Stimulated activated CD4-positive, alpha-beta T cell treated with anti-CD3 and anti-CD28 coated beads, Interleukin-2, amount 100 ng/mL, for 4 hours (primary cell): ENCODE measurements around the gene PSENEN.
"Not testable (repeated sequence)": the region's sequence is repeated elsewhere in the genome, so short reads cannot be mapped to it uniquely, and the experiment has no call there.

Experiments
- DNase-seq: peaks from one replicate; pipeline ENCODE4 v3.0.0-alpha.2; 2020; ENCODE audit warnings: low read depth

The PSENEN gene

GRCh38 chr19:35789978-35790944 is 44.8 kb downstream of the PSENEN start:
- DNase-seq = no peak

DNA sequence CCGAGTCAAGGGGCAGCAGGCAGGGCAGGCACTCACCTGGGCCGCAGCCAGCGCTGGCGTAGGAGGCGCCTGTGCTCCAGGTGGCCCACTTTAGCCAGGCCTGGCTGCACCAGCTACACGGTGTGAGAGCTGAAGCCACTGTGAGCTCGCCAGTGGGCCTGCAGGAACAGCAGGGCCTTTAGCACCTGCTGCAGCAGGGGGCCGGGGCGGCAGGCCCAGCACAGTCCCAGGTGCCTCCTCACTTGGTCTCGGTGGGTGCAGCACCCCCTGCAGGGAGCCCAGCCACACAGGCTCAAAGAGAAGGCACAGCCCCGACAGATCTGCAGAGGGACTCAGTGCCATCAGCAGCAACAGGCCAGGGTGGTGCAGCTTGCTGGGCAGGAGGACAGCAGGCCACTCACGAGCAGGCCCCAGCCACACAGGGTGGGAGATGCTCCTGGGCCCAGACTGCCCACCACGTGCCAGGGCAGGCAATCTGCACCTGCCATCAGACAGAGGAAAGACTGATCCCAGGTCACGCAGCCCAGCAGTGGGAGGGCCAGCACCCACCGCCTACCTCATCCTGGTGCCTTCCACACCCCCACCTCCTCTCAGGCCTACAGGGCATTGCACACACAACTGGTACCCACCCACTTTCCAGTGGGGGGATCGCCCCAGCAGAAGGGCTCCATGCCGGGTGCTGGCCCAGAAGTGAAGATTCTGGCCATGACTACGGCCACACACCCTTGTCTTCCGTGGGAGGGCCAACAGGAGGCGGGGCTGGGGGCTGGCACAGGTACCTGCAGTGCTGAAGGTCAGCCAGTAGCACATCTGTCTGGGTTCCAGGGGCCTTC is 45.7 kb downstream of the PSENEN start:
- no peak for DNase-seq

DNA sequence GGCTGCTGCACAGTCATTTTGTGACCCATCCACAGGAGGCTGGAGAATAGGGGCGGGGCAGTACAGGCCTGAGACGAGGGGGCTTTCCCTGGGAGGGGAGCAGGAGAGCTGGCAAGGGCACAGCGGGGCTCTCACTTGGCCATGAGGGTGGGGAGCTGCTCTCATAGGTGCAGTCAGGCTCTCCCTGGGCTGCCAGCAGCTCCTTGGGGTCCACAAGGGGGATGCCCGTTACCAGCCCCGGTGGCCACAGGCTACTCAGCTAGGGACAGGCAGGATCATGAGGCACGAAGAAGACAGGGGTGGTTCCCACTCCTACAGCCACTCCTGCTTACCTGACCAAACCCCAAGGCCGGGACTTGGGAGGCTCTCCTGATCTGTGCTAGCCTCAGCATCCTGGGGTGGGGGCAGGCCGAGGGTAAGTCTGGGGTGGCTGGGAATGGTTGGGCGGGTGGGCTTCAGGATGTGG is 46.4 kb downstream of the PSENEN start:
- DNase-seq = no peak

DNA sequence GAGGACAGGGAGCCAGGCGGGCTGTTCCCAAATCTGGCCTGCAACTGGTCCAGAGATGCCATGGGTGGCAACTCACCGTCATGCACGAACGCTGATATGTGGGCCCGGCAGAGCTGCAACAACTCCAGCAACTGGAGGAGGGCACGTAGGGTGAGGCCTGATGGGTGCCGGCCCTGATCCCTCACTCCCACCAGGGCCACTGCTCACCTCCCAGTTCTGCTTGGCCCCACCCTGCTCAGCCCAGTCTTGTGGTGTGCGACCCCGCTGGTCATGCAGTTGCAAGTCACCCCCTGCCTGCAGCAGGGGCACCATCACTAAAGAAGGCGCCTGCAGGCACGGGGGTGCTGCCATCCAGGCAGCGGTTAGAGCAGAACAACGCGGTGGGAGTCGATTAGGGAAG is 46.9 kb downstream of the PSENEN start:
- DNase-seq = no peak

DNA sequence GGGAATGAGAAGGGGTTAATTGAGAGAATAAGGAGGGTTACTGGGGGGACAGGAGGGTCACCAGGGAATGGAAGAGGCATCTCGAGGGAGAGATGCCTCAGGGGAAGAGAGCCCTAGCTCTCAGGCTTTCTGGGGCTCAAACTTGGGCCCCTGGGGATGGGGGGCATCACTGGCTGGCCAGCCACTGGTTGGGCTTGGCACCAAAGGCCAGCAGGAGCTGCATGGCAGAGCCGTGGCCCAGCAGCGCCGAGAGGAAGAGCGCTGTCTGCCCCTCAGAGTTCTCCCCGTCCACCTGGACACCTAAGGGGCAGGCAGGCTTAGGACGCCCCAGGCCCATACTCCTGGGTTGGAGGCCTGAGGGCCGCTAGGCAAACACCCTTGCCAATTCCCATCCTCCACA is 47.4 kb downstream of the PSENEN start:
- DNase-seq = no peak

DNA sequence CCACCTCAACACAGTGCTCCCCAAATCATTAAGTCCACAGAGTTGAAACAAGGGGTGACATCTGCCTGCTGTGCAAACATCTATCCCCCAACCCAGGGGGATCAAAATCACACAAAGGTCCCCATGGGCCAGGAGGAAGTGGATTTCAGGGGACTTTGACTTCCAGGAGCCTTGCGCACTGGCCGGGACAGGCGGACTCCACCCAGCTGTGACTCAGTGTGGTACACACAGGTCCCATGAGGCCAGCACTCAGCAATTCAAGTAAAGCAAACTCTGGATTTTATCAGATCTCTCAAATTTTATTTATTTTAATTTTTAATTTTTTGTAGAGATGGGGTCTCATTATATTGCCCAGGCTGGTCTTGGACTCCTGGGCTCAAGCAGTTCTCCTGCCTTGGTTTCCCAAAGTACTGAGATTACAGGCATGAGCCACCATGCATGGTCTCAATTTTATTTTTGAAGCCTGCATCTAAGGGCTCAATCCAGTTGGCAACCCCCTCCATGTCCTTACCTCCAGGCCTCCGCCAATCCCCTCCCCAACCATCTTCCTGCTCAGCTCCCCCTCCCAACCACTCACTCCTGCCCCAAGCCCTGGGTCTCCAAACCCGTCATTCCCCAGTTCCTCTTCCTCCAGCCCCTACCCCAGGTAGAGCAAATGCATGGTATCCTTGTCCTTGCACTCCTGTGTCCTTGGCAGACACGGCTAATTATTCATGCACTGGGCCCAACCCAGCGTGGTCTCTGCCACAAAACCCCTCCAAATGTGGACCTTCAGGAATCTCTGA is 48.1 kb downstream of the PSENEN start:
- no peak for DNase-seq

GRCh38 chr19:35795564-35795963 is 50.1 kb downstream of the PSENEN start:
- not testable (repeated sequence) for DNase-seq
